Neuronal stem cell (in vitro differentiated cells): ENCODE results near the gene DBNL.

Experiments
- DNase-seq: peaks from one replicate; pipeline ENCODE4 v3.0.0-alpha.2; 2013; ENCODE audit warnings: low spot score
- H2AFZ ChIP-seq: one replicate; pipeline ENCODE4 v1.6.1; 2013; ENCODE audit warnings: mild to moderate bottlenecking, low read length, inconsistent platforms
- H2AK5ac ChIP-seq: 2 replicates; pipeline ENCODE4 v1.6.1; 2013; ENCODE audit warnings: low read depth, mild to moderate bottlenecking, inconsistent platforms, low read length, moderate library complexity, mixed read lengths
- H2BK120ac ChIP-seq: 2 replicates; pipeline ENCODE4 v1.6.1; 2013; ENCODE audit warnings: low read depth, mild to moderate bottlenecking, inconsistent platforms, low read length, moderate library complexity, mixed read lengths
- H2BK12ac ChIP-seq: one replicate; pipeline ENCODE4 v1.6.1; 2013; ENCODE audit warnings: low read length, inconsistent platforms
- H2BK15ac ChIP-seq: 2 replicates; pipeline ENCODE4 v1.6.1; 2013; ENCODE audit warnings: mild to moderate bottlenecking, low read length, inconsistent platforms, mixed read lengths
- H2BK5ac ChIP-seq: one replicate; pipeline ENCODE4 v1.6.1; 2013; ENCODE audit warnings: inconsistent platforms, mild to moderate bottlenecking, low read length, moderate library complexity
- H3K14ac ChIP-seq: one replicate; pipeline ENCODE4 v1.6.1; 2013; ENCODE audit warnings: low read length, inconsistent platforms
- H3K18ac ChIP-seq: 2 replicates; pipeline ENCODE4 v1.6.1; 2013; ENCODE audit warnings: low read length, inconsistent platforms
- H3K23ac ChIP-seq: 2 replicates; pipeline ENCODE4 v1.6.1; 2013; ENCODE audit warnings: low read depth, mild to moderate bottlenecking, mixed read lengths, low read length, inconsistent platforms; ENCODE audit not compliant: poor library complexity
- H3K27ac ChIP-seq: replicated peaks from 3 replicates; pipeline ENCODE4 v1.5.1; 2013; ENCODE audit warnings: low read length, inconsistent platforms
- H3K27me3 ChIP-seq, 3 experiments: 2 replicates each; pipeline ENCODE4 v1.6.1; 2013; ENCODE audit warnings: low read length in 3 of 3, mild to moderate bottlenecking in 2 of 3, inconsistent platforms in 1 of 3, low read depth in 1 of 3, mixed read lengths in 1 of 3, moderate library complexity in 1 of 3; ENCODE audit not compliant: control insufficient read depth in 3 of 3, insufficient read depth in 3 of 3
- H3K36me3 ChIP-seq, 2 donors: replicated peaks in 1 of 2; 2 replicates each; pipeline ENCODE4 v1.6.1; 2013; ENCODE audit warnings: low read length in 2 of 2; ENCODE audit not compliant: control insufficient read depth in 2 of 2, insufficient read depth in 2 of 2
- H3K4ac ChIP-seq: 2 replicates; pipeline ENCODE4 v1.6.1; 2013; ENCODE audit warnings: inconsistent platforms, mild to moderate bottlenecking, low read length, moderate library complexity
- H3K4me1 ChIP-seq, 2 donors: 1 replicate in 1 of 2; 2 replicates in 1 of 2; pipeline ENCODE4 v1.6.1; 2013; ENCODE audit warnings: low read length in 2 of 2, low read depth in 1 of 2; ENCODE audit not compliant: control insufficient read depth in 2 of 2, insufficient read depth in 1 of 2
- H3K4me2 ChIP-seq: one replicate; pipeline ENCODE4 v1.6.1; 2013; ENCODE audit warnings: mild to moderate bottlenecking, low read length, inconsistent platforms; ENCODE audit not compliant: insufficient read depth, poor library complexity, severe bottlenecking
- H3K4me3 ChIP-seq, 2 donors: 2 replicates each; pipeline ENCODE4 v1.5.1; 2013; ENCODE audit warnings: low read length in 2 of 2, mild to moderate bottlenecking in 2 of 2, inconsistent platforms in 1 of 2, moderate library complexity in 1 of 2
- H3K79me1 ChIP-seq: one replicate; pipeline ENCODE4 v1.6.1; 2013; ENCODE audit warnings: low read depth, mild to moderate bottlenecking, inconsistent platforms, low read length, moderate library complexity
- H3K9ac ChIP-seq: one replicate; pipeline ENCODE4 v1.6.1; 2013; ENCODE audit warnings: mild to moderate bottlenecking, low read depth, low read length, inconsistent platforms; ENCODE audit not compliant: poor library complexity
- H3K9me3 ChIP-seq, 2 donors: replicated peaks in 1 of 2; 2 replicates each; pipeline versions ENCODE3 to v1.6.1; 2013; ENCODE audit warnings: low read length in 2 of 2, mild to moderate bottlenecking in 2 of 2, inconsistent platforms in 1 of 2, low read depth in 1 of 2, mixed read lengths in 1 of 2, moderate library complexity in 1 of 2; ENCODE audit not compliant: control insufficient read depth in 2 of 2, insufficient read depth in 1 of 2
- H4K8ac ChIP-seq: one replicate; pipeline ENCODE4 v1.6.1; 2013; ENCODE audit warnings: low read depth, mild to moderate bottlenecking, inconsistent platforms, low read length, moderate library complexity
- H4K91ac ChIP-seq: one replicate; pipeline ENCODE4 v1.6.1; 2013; ENCODE audit warnings: low read length, low read depth, mild to moderate bottlenecking, inconsistent platforms; ENCODE audit not compliant: poor library complexity
- WGBS, 2 donors: extraction: QIAGEN DNeasy Blood & Tissue Kit; methylation state at CpG; one replicate each; pipeline ENCODE4 v1.1.7; 2013; ENCODE audit warnings: missing lambda C conversion rate in 2 of 2, mixed read lengths in 1 of 2; ENCODE audit not compliant: insufficient read length in 2 of 2, insufficient replicate concordance in 1 of 2; ENCODE audit errors: extremely low coverage in 2 of 2; 5-methylcytosine and 5-hydroxymethylcytosine counted together

The DBNL gene

DNA sequence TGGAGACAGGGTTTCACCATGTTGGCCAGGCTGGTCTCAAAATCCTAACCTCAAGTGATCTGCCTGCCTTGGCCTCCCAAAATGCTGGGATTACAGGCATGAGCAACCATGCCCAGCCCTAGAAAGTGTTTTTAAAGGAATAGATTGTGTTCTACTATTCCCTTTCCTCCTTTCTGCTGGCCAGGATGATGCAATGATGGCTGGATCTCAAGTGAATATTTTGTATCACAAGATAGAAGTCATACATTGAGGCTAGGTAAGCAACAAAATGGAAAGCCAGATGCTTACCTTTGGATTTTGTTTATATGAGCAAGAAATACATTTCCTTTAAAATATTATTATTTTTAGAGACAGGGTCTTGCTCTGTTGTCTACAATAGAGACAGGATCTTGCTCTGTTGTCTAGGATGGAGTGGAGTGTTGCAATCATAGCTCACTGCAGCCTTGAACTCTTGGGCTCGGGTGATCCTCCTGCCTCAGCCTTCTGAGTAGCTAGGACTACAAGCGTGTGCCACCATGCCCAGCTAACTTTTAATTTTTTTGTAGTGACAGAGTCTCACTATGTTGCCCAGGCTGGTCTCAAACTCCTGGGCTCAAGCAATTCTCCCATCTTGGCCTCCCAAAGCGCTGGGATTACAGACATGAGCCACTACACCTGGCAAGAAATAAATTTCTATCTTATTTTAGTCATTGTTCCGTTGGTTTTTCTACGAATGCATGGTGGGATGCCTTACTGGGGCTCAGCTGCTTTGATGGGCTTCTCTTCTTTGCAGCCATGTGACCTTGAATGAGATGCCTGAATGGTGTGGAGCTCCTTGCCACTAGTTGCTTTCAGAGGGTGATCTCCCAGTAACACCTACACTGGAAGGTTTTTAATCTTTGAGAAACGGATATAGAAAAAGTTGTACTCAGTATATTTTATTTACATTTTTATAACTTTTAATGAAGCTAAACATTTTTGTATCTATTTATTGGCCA lies 53.9 kb downstream of the DBNL start:
- no peak overlapping the region for H2AK5ac ChIP-seq
- WGBS, 2 donors: no CpG with 5 or more reads among the region's 6 CpGs
- no peak overlapping the region for H3K18ac ChIP-seq
- no peak overlapping the region for H2BK12ac ChIP-seq
- H3K9ac ChIP-seq: no peak overlapping the region
- no peak overlapping the region for H2AFZ ChIP-seq
- H3K14ac ChIP-seq: no peak overlapping the region
- no peak overlapping the region for H2BK15ac ChIP-seq
- no peak overlapping the region for H2BK5ac ChIP-seq
- H3K4me1 ChIP-seq: peaks cover 0 to 5% of the 10 kb centered on the region in 2 donors
- H3K27me3 ChIP-seq: peaks cover 0 to 5% (median 3%) of the 10 kb centered on the region in 3 experiments
- H3K4ac ChIP-seq: no peak overlapping the region
- no peak overlapping the region for H3K4me3 ChIP-seq
- no peak for DNase-seq
- no peaks in the 10 kb centered on the region for H3K36me3 ChIP-seq
- no peak overlapping the region for H2BK120ac ChIP-seq
- H3K9me3 ChIP-seq: no peaks in the 10 kb centered on the region
- no peak overlapping the region for H3K23ac ChIP-seq
- no peak overlapping the region for H4K8ac ChIP-seq
- H4K91ac ChIP-seq: no peak overlapping the region
- H3K79me1 ChIP-seq: no peaks in the 10 kb centered on the region
- no peak overlapping the region for H3K4me2 ChIP-seq
- no peak overlapping the region for H3K27ac ChIP-seq

- Histone ChIP-seq H4K91ac (no peak overlapping the region), H3K9ac (no peak overlapping the region), H3K4me2 (no peak overlapping the region), H2BK120ac (no peak overlapping the region), H4K8ac (no peak overlapping the region), H2BK5ac (no peak overlapping the region), H3K4me1 (peaks cover 3 to 8% of the 10 kb centered on the region in 2 donors), H3K9me3 (no peaks in the 10 kb centered on the region), H2BK12ac (no peak overlapping the region), H2AK5ac (no peak overlapping the region), H3K18ac (no peak overlapping the region), H2AFZ (peak overlapping the region; percentile 88), H3K23ac (no peak overlapping the region), H3K27me3 (peaks cover 0 to 8% (median 5%) of the 10 kb centered on the region in 3 experiments), H3K14ac (no peak overlapping the region), H3K4ac (no peak overlapping the region), H3K79me1 (no peaks in the 10 kb centered on the region), H2BK15ac (no peak overlapping the region), H3K4me3 (no peak overlapping the region), H3K36me3 (no peaks in the 10 kb centered on the region), H3K27ac (no peak overlapping the region)
- no CpG with 5 or more reads among the region's 4 CpGs for WGBS, 2 donors
- DNase-seq: no peak
Measured at GRCh38 chr7:44099669-44100068, 55.2 kb downstream of the DBNL start.

- no CpG with 5 or more reads among the region's 10 CpGs for WGBS, 2 donors
- no peaks in the 10 kb centered on the region for H3K79me1 ChIP-seq
- peak overlapping the region; percentile 69 for H2BK5ac ChIP-seq
- no peaks in the 10 kb centered on the region for H3K9me3 ChIP-seq
- H3K4me1 ChIP-seq: peaks cover 8 to 14% of the 10 kb centered on the region in 2 donors
- peak overlapping the region; percentile 88 for H2AFZ ChIP-seq
- no peak overlapping the region for H2BK15ac ChIP-seq
- peak overlapping the region; percentile 60 for H2AK5ac ChIP-seq
- H3K27ac ChIP-seq: no peak overlapping the region
- peaks cover 0 to 8% (median 5%) of the 10 kb centered on the region in 3 experiments for H3K27me3 ChIP-seq
- no peak overlapping the region for H2BK12ac ChIP-seq
- H4K8ac ChIP-seq: peak overlapping the region; percentile 76
- no peak for DNase-seq
- no peaks in the 10 kb centered on the region for H3K36me3 ChIP-seq
- H3K4me3 ChIP-seq: no peak overlapping the region
- peak overlapping the region; percentile 41 for H3K18ac ChIP-seq
- H3K23ac ChIP-seq: peak overlapping the region; percentile 27
- H3K9ac ChIP-seq: peak overlapping the region; percentile 30
- H3K4me2 ChIP-seq: no peak overlapping the region
- no peak overlapping the region for H4K91ac ChIP-seq
- H3K4ac ChIP-seq: no peak overlapping the region
- peak overlapping the region; percentile 39 for H2BK120ac ChIP-seq
- H3K14ac ChIP-seq: no peak overlapping the region
Measured at GRCh38 chr7:44100458-44101302, 56.2 kb downstream of the DBNL start.
